Thoracic aorta endothelial cell (primary cell): ENCODE measurements around the gene PGLYRP3. TPM values are rescaled to one million over a fixed set of nuclear protein-coding genes. Genes with fewer than 3 reads are reported as not detected.

ENCODE experiments used
- small RNA-seq: library from RNA; depleted of rRNA; stranded (forward); fragments of <200 nt; gene quantifications from one replicate; pipeline ENCODE3, GENCODE V24; 2012
- total RNA-seq: library from RNA; depleted of rRNA; stranded (reverse); fragments of >200 nt; gene quantifications from 2 replicates; pipeline ENCODE4 v1.2.3, GENCODE V29; 2012

The PGLYRP3 gene
- total RNA-seq = not detected in 2 replicates

GRCh38 chr1:153312570-153313186, at the start of gene PGLYRP3:
Gene PGLYRP3, minus strand, starts transcription at chr1:153312952. Its CDS starts 2,287 bp downstream, at chr1:153310665.

GRCh38 chr1:153357853-153358690, 45.3 kb upstream of the PGLYRP3 start, which contains the start of gene S100A9:
Gene S100A9, plus strand, starts transcription at chr1:153357854. Its CDS starts 430 bp downstream, at chr1:153358284.

GRCh38 chr1:153348511-153349362, 36.0 kb upstream of the PGLYRP3 start, which contains the start of gene PGLYRP4:
Gene PGLYRP4, minus strand, starts transcription at chr1:153348841. Its CDS starts 909 bp downstream, at chr1:153347932.

GRCh38 chr1:153259387-153259786, 53.4 kb downstream of the PGLYRP3 start, which contains the start of gene LORICRIN:
Gene LORICRIN, plus strand, starts transcription at chr1:153259687. Its CDS starts 1,263 bp downstream, at chr1:153260950.

Small RNA genes lying within 50 kb of the gene (small RNA-seq; reads per million reads assigned to genes)
- not detected for gene RNU6-160P

Other genes starting within 250 kb of the PGLYRP3 start
- gene SPRR2B, start 241.3 kb downstream of the PGLYRP3 start, total RNA-seq = not detected in 2 replicates
- not detected in 2 replicates for gene SPRR2E, start 218.4 kb downstream of the PGLYRP3 start, total RNA-seq
- gene SPRR2F, start 199.4 kb downstream of the PGLYRP3 start, total RNA-seq = not detected in 2 replicates
- gene SPRR2G, start 162.1 kb downstream of the PGLYRP3 start, total RNA-seq = not detected in 2 replicates
- not detected in 2 replicates for gene LELP1, start 109.5 kb downstream of the PGLYRP3 start, total RNA-seq
- not detected in 2 replicates for gene PRR9, start 95.4 kb downstream of the PGLYRP3 start, total RNA-seq
- gene LORICRIN, start 53.3 kb downstream of the PGLYRP3 start, total RNA-seq = not detected in 2 replicates
- not detected in 2 replicates for gene PGLYRP4, start 35.9 kb upstream of the PGLYRP3 start, total RNA-seq
- gene S100A9, start 44.9 kb upstream of the PGLYRP3 start, total RNA-seq = not detected in 2 replicates
- not detected in 2 replicates for gene S100A12, start 62.7 kb upstream of the PGLYRP3 start, total RNA-seq
- gene S100A8, start 78.1 kb upstream of the PGLYRP3 start, total RNA-seq = not detected in 2 replicates
- not detected in 2 replicates for gene S100A7A, start 103.6 kb upstream of the PGLYRP3 start, total RNA-seq
- gene S100A7, start 147.7 kb upstream of the PGLYRP3 start, total RNA-seq = not detected in 2 replicates
- gene S100A6, start 223.0 kb upstream of the PGLYRP3 start, total RNA-seq = 557 and 593 TPM in 2 replicates
- not detected in 2 replicates for gene S100A5, start 228.0 kb upstream of the PGLYRP3 start, total RNA-seq
- 1.2 and 2.1 TPM in 2 replicates for gene S100A4, start 232.9 kb upstream of the PGLYRP3 start, total RNA-seq
- 0.53 and 0.79 TPM in 2 replicates for gene S100A3, start 236.3 kb upstream of the PGLYRP3 start, total RNA-seq